Measurements from ENCODE around the gene B4GALNT2.
"Not testable (repeated sequence)": the region's sequence is repeated elsewhere in the genome, so short reads cannot be mapped to it uniquely, and the experiment has no call there.

The B4GALNT2 gene

GRCh38 chr17:49162866-49163265 lies 30.3 kb downstream of the B4GALNT2 start:
- no peak for TF ChIP-seq CTCF (conservative IDR thresholded peaks at IDR 0.05; ENCODE audit: low read length)

DNA sequence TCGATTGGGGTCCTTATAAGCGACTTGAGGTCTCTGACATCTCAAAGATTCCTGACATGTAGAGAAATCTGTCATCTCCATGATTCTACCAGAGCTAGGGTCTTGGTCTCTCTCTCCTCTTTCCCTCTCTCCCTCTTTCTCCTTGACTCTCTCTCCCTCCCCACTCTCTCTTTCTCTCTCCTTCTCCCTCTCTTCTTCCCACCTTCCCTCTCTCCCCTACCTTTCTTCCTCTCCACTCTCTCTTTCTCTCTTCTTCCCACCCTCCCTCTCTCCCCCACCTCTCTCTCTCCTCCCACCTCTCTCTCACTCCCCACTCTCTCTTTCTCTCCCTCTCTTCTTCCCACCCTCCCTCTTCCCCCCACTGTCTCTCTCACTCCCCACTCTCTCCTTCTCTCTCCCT lies 32.6 kb downstream of the B4GALNT2 start:
- no peak for TF ChIP-seq CTCF (conservative IDR thresholded peaks at IDR 0.05; ENCODE audit: low read length)

More at GRCh38 chr17:49162866-49163265, 30.3 kb downstream of the B4GALNT2 start:
- no peak overlapping the region for H3K4me3 ChIP-seq (ENCODE audit: low read length)
- DNase-seq (ENCODE audit: low read depth) = no peak

DNA sequence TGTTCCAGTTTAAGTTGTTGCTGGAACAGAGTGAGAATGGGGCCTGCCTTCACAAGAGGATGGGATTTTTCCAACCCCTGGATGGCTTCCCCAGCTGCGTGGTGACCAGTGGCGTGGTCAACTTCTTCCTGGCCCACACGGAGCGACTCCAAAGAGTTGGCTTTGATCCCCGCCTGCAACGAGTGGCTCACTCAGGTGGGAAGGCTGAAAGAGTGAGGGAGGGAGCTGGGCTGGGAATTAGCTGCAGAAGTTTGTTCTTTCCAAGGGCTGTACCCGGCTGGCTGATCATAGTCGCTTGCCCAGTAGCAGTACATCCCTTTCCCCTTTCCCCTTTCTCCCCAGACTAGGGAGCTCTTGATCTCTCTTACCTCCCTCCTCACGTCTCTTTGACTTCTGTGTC lies 36.1 kb downstream of the B4GALNT2 start:
- DNase-seq (ENCODE audit: low read depth) = no peak
- no peak for TF ChIP-seq CTCF (conservative IDR thresholded peaks at IDR 0.05; ENCODE audit: low read length)
- no peak overlapping the region for H3K4me3 ChIP-seq (ENCODE audit: low read length)

More for the DNA sequence above, 32.6 kb downstream of the B4GALNT2 start:
- no peak overlapping the region for H3K4me3 ChIP-seq (ENCODE audit: low read length)
- DNase-seq (ENCODE audit: low read depth) = no peak

DNA sequence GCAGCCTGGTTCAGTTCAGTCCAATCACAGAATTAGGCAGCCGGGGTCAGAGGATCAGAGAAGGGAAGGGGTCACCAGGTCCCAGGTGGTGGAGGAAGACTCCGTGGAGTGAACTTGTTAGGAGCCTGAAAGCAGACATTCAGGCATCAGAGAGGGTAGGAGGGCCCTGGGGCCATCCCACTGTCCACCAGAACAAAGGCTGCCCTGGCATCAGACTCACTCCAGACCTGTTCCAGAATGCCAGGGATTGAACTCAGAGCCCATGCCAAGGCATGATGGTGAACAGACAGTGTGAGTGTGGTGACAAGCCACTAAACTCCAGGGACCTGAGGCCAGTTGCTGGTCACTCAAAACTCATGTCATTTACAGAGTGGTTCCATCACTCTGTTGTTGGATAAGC lies 37.6 kb downstream of the B4GALNT2 start:
- no peak for DNase-seq (ENCODE audit: low read depth)
- H3K4me3 ChIP-seq (ENCODE audit: low read length) = no peak overlapping the region
- TF ChIP-seq CTCF (conservative IDR thresholded peaks at IDR 0.05; ENCODE audit: low read length) = no peak

GRCh38 chr17:49170711-49171110 lies 38.1 kb downstream of the B4GALNT2 start:
- not testable (repeated sequence) for H3K4me3 ChIP-seq (ENCODE audit: low read length); DNase-seq (ENCODE audit: low read depth)

DNA sequence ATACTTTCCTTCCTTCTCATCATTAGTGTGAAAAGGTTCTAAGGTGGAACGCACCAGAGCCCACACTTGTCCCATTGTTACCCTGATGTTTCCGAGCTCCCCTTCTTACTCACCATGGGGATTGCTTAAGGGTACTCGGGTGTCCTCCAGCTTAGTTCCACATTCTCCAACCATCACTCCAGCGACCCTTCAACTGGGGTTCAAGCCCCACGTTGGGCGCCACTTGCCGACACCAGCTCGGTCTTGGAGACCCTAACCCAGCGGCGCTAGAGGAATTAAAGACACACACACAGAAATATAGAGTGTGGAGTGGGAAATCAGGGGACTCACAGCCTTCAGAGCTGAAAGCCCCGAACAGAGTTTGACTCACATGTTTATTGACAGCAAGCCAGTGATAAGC lies 43.4 kb downstream of the B4GALNT2 start:
- not testable (repeated sequence) for DNase-seq (ENCODE audit: low read depth); H3K4me3 ChIP-seq (ENCODE audit: low read length)

DNA sequence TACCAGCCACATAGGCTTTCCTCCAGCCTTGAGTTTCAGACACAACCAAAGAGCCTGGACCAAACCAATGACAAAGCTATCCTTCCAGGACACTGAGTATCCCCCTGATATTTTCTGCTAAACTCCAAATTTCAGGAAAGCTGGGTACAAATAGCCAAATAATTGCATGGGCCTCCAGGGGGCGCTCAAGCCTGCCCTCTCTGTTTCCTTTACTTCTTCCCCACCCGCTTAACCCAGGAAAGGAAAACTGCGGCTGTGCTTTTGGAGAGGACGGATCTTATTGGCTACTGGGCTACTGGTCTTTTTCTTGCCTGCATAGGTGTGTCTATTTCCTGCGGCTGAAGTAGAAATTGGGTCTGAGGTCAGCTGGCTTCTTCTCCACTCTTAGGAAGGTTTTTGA lies 47.7 kb downstream of the B4GALNT2 start:
- peak; percentile 88 for TF ChIP-seq CTCF (conservative IDR thresholded peaks at IDR 0.05; ENCODE audit: low read length)
- H3K4me3 ChIP-seq (ENCODE audit: low read length) = no peak overlapping the region
- DNase-seq (ENCODE audit: low read depth) = peak; percentile 56

DNA sequence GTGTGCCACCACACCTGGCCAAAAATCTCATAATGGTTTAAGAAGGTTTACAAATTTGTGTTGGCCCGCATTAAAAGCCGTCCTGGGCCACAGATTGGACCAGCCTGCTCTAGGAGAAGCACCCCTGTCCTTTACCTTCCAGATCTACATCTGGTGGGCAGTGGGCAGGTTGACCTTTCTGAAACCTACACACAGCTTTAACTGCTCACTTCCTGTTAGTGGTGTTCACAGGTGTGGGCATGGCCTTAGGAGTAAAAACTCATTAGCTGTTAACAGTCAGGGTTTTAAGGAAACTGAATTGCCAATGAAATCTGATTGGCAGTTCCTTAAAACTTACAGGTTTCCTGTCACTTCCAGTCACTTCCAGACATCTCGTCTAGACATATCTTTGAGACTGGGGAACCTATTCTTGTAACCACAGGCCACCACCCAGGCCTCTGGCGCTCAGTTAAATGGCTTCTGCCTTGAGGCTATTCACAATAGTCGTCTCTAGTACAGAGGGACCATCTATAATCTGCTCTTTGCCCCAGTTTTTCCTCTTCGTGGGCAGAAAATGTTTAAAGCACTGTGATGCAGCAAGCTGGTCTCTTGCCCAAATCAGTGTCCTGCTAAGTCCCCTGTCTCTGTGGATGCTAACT lies 48.5 kb downstream of the B4GALNT2 start:
- TF ChIP-seq CTCF (conservative IDR thresholded peaks at IDR 0.05; ENCODE audit: low read length) = no peak
- no peak overlapping the region for H3K4me3 ChIP-seq (ENCODE audit: low read length)
- DNase-seq (ENCODE audit: low read depth) = no peak
